ENCODE data around the gene KCNH3. TPM values are rescaled to one million over a fixed set of nuclear protein-coding genes. Genes with fewer than 3 reads are reported as not detected.

Gene KCNH3
- total and polyA plus RNA-seq, 2 of the 13 experiments (the other 11 are each of a cell fraction or from before 2014, with no cell fraction given) = 0.01 to 0.07 TPM

GRCh38 chr12:49567611-49568441 is 29.0 kb downstream of the KCNH3 start, which contains the start of gene MCRS1 (continued):
- no peak for TF ChIP-seq DZIP1 (CRISPR knock-in tag; IDR thresholded peaks at IDR 0.05)
- TF ChIP-seq ZNF335 (CRISPR knock-in tag; IDR thresholded peaks at IDR 0.05) = no peak; the same call in 1 of the 2 replicates
- no peak for TF ChIP-seq SATB2 (CRISPR knock-in tag; IDR thresholded peaks at IDR 0.05)
- TF ChIP-seq CREBL2 (CRISPR knock-in tag; IDR thresholded peaks at IDR 0.05; ENCODE audit: borderline replicate concordance) = no peak
- peak; percentile 23; the same call in 1 of the 2 replicates for TF ChIP-seq THAP8 (CRISPR knock-in tag; IDR thresholded peaks at IDR 0.05; ENCODE audit: borderline replicate concordance)
- peak; percentile 98 for TF ChIP-seq SAP130 (CRISPR knock-in tag; IDR thresholded peaks at IDR 0.05; ENCODE audit: low read depth)
- 0 out of 2 replicates have a peak, but pooled peaks have one; percentile 18 for TF ChIP-seq MEIS1 (CRISPR knock-in tag; IDR thresholded peaks at IDR 0.05; ENCODE audit: borderline replicate concordance)
- peak; percentile 68; the same call in 1 of the 2 replicates for TF ChIP-seq MXD4 (CRISPR knock-in tag; IDR thresholded peaks at IDR 0.05)
- peak; percentile 81 for TF ChIP-seq ATF1 (CRISPR knock-in tag; IDR thresholded peaks at IDR 0.05)
- TF ChIP-seq EHMT2 (IDR thresholded peaks at IDR 0.05; ENCODE audit: borderline replicate concordance, low read depth, low read length) = no peak
- TF ChIP-seq HNRNPH1 (optimal IDR thresholded peaks at IDR 0.05; ENCODE audit: low read depth, low read length) = no peak
- no peak for TF ChIP-seq PAX8 (CRISPR knock-in tag; IDR thresholded peaks at IDR 0.05; ENCODE audit: borderline replicate concordance)
- TF ChIP-seq ATF5 (CRISPR knock-in tag; IDR thresholded peaks at IDR 0.05; ENCODE audit: low read depth) = no peak
- no peak; the same call in 1 of the 2 replicates for TF ChIP-seq RFX3 (CRISPR knock-in tag; IDR thresholded peaks at IDR 0.05)
- TF ChIP-seq HMGXB4 (CRISPR knock-in tag; IDR thresholded peaks at IDR 0.05; ENCODE audit: borderline replicate concordance in 1 of 2, low read depth in 1 of 2) = peak; percentile 46 to 64; a peak in 2 of 4 replicates
- no peak for TF ChIP-seq SIX1 (CRISPR knock-in tag; IDR thresholded peaks at IDR 0.05; ENCODE audit: borderline replicate concordance)
- TF ChIP-seq PCBP2 (optimal IDR thresholded peaks at IDR 0.05; ENCODE audit: low read depth, low read length, poor library complexity, severe bottlenecking) = no peak
- no peak for TF ChIP-seq FOXK2 (IDR thresholded peaks at IDR 0.05)
- TF ChIP-seq ZNF724P (CRISPR knock-in tag; IDR thresholded peaks at IDR 0.05; ENCODE audit: borderline replicate concordance) = no peak
- TF ChIP-seq SRSF1 (optimal IDR thresholded peaks at IDR 0.05; ENCODE audit: low read depth, low read length) = peak; percentile 32
- peak; percentile 93 for TF ChIP-seq MAX (IDR thresholded peaks at IDR 0.05)
- TF ChIP-seq ZNF33A (CRISPR knock-in tag; IDR thresholded peaks at IDR 0.05; ENCODE audit: borderline replicate concordance) = no peak

Measured in HepG2 (cell line).